H9 (cell line): ENCODE measurements around the gene HSD17B2. TPM values are rescaled to one million over a fixed set of nuclear protein-coding genes. Genes with fewer than 3 reads are reported as not detected.

Source experiments
- DNase-seq: peaks from one replicate; pipeline ENCODE4 v3.0.0-alpha.2; 2017
- H2AFZ ChIP-seq: one replicate; pipeline ENCODE4 v1.6.1; 2013; ENCODE audit warnings: mild to moderate bottlenecking, low read length, control low read depth, moderate library complexity
- H2AK5ac ChIP-seq: 2 replicates; pipeline ENCODE4 v1.6.1; 2013; ENCODE audit warnings: low read length, control low read depth, mixed read lengths; ENCODE audit not compliant: insufficient read length
- H2BK120ac ChIP-seq: one replicate; pipeline ENCODE4 v1.6.1; 2013; ENCODE audit warnings: low read depth, mild to moderate bottlenecking, low read length, control low read depth, inconsistent platforms; ENCODE audit not compliant: poor library complexity, severe bottlenecking
- H2BK12ac ChIP-seq: 2 replicates; pipeline ENCODE4 v1.6.1; 2013; ENCODE audit warnings: low read length, control low read depth, mixed read lengths, low read depth; ENCODE audit not compliant: insufficient read length
- H2BK15ac ChIP-seq: 2 replicates; pipeline ENCODE4 v1.6.1; 2013; ENCODE audit warnings: low read depth, low read length, control low read depth
- H2BK20ac ChIP-seq: one replicate; pipeline ENCODE4 v1.6.1; 2013; ENCODE audit warnings: low read depth, mild to moderate bottlenecking, low read length, control low read depth, inconsistent platforms; ENCODE audit not compliant: poor library complexity, severe bottlenecking
- H2BK5ac ChIP-seq: 2 replicates; pipeline ENCODE4 v1.6.1; 2013; ENCODE audit warnings: low read length, control low read depth, mixed read lengths; ENCODE audit not compliant: insufficient read length
- H3K14ac ChIP-seq: 2 replicates; pipeline ENCODE4 v1.6.1; 2013; ENCODE audit warnings: low read length, control low read depth; ENCODE audit not compliant: insufficient read depth
- H3K18ac ChIP-seq: 2 replicates; pipeline ENCODE4 v1.6.1; 2013; ENCODE audit warnings: low read depth, mild to moderate bottlenecking, mixed read lengths, low read length, control low read depth; ENCODE audit not compliant: insufficient read length
- H3K23ac ChIP-seq: 2 replicates; pipeline ENCODE4 v1.6.1; 2013; ENCODE audit warnings: low read length, control low read depth, mixed read lengths, low read depth; ENCODE audit not compliant: insufficient read length
- H3K23me2 ChIP-seq: 2 replicates; pipeline ENCODE4 v1.6.1; 2013; ENCODE audit warnings: low read depth, mild to moderate bottlenecking, mixed read lengths, low read length, control low read depth; ENCODE audit not compliant: insufficient read length, poor library complexity, severe bottlenecking
- H3K27ac ChIP-seq: 2 replicates; pipeline ENCODE4 v1.5.1; 2013; ENCODE audit warnings: low read length, control low read depth, mixed read lengths, low read depth; ENCODE audit not compliant: insufficient read length
- H3K27me3 ChIP-seq: 2 replicates; pipeline ENCODE4 v1.6.1; 2013; ENCODE audit warnings: low read length, control low read depth, inconsistent platforms; ENCODE audit not compliant: insufficient read depth
- H3K4ac ChIP-seq: 2 replicates; pipeline ENCODE4 v1.6.1; 2013; ENCODE audit warnings: low read depth, mild to moderate bottlenecking, control low read depth, inconsistent platforms, low read length, moderate library complexity
- H3K4me1 ChIP-seq: 2 replicates; pipeline ENCODE4 v1.6.1; 2013; ENCODE audit warnings: low read length, control low read depth, inconsistent platforms; ENCODE audit not compliant: insufficient read depth
- H3K4me2 ChIP-seq: 2 replicates; pipeline ENCODE4 v1.6.1; 2013; ENCODE audit warnings: low read length, control low read depth, mixed read lengths; ENCODE audit not compliant: insufficient read length, insufficient read depth
- H3K56ac ChIP-seq: 2 replicates; pipeline ENCODE4 v1.6.1; 2013; ENCODE audit warnings: low read depth, mild to moderate bottlenecking, mixed read lengths, low read length, control low read depth; ENCODE audit not compliant: insufficient read length
- H3K79me1 ChIP-seq: 2 replicates; pipeline ENCODE4 v1.6.1; 2013; ENCODE audit warnings: low read depth, mild to moderate bottlenecking, moderate library complexity, low read length, control low read depth, inconsistent platforms; ENCODE audit not compliant: insufficient read depth, poor library complexity, severe bottlenecking
- H3K79me2 ChIP-seq: 2 replicates; pipeline ENCODE4 v1.6.1; 2013; ENCODE audit warnings: low read length, control low read depth, inconsistent platforms; ENCODE audit not compliant: insufficient read depth
- H3K9ac ChIP-seq: 2 replicates; pipeline ENCODE4 v1.6.1; 2013; ENCODE audit warnings: low read length, control low read depth, mixed read lengths; ENCODE audit not compliant: insufficient read length; ENCODE audit errors: extremely low read depth
- H3K9me3 ChIP-seq: one replicate; pipeline ENCODE4 v1.6.1; 2013; ENCODE audit warnings: low read depth, low read length, inconsistent platforms; ENCODE audit not compliant: control insufficient read depth
- H3T11ph ChIP-seq: one replicate; pipeline ENCODE4 v1.6.1; 2013; ENCODE audit warnings: mild to moderate bottlenecking, low read length, control low read depth, inconsistent platforms
- H4K20me1 ChIP-seq: one replicate; pipeline ENCODE4 v1.6.1; 2013; ENCODE audit not compliant: control insufficient read depth, insufficient read length, insufficient read depth
- H4K5ac ChIP-seq: 2 replicates; pipeline ENCODE4 v1.6.1; 2013; ENCODE audit warnings: low read depth, mild to moderate bottlenecking, mixed read lengths, low read length, control low read depth; ENCODE audit not compliant: insufficient read length
- H4K8ac ChIP-seq: replicated peaks from 2 replicates; pipeline ENCODE4 v1.6.1; 2013; ENCODE audit warnings: low read length, control low read depth, mixed read lengths, low read depth; ENCODE audit not compliant: insufficient read length
- H4K91ac ChIP-seq: 2 replicates; pipeline ENCODE4 v1.6.1; 2013; ENCODE audit warnings: low read depth, mild to moderate bottlenecking, moderate library complexity, mixed read lengths, low read length, control low read depth; ENCODE audit not compliant: insufficient read length
- H3K27ac Mint-ChIP-seq, 3 experiments: 2 replicates in 2 of 3; 3 replicates in 1 of 3; pipeline ENCODE4 v1.8.0; 2020 to 2021; ENCODE audit warnings: mixed read lengths in 3 of 3, mild to moderate bottlenecking in 1 of 3, moderate library complexity in 1 of 3
- H3K27me3 Mint-ChIP-seq: 2 replicates; pipeline ENCODE4 v1.8.0; 2021; ENCODE audit warnings: low read depth, mild to moderate bottlenecking, moderate library complexity, mixed read lengths
- H3K36me3 Mint-ChIP-seq, 3 experiments: 2 replicates in 2 of 3; 3 replicates in 1 of 3; pipeline ENCODE4 v1.8.0; 2020 to 2021; ENCODE audit warnings: low read depth in 3 of 3, mixed read lengths in 3 of 3; ENCODE audit not compliant: insufficient read depth in 1 of 3
- H3K4me1 Mint-ChIP-seq, 2 experiments: 2 replicates each; pipeline ENCODE4 v1.8.0; 2020; ENCODE audit warnings: mixed read lengths in 2 of 2
- H3K4me3 Mint-ChIP-seq, 2 experiments: 2 replicates in 1 of 2; 3 replicates in 1 of 2; pipeline ENCODE4 v1.8.0; 2020 to 2021; ENCODE audit warnings: mild to moderate bottlenecking in 2 of 2, mixed read lengths in 2 of 2, moderate library complexity in 1 of 2
- H3K9me3 Mint-ChIP-seq, 2 experiments: 2 replicates in 1 of 2; 3 replicates in 1 of 2; pipeline ENCODE4 v1.8.0; 2020; ENCODE audit warnings: mild to moderate bottlenecking in 2 of 2, mixed read lengths in 2 of 2, moderate library complexity in 1 of 2
- CTCF ChIP-seq: fragments of 200-600 bp; sonication (generic); conservative IDR thresholded peaks from 3 replicates; pipeline ENCODE4 v1.8.0; 2021; ENCODE audit warnings: antibody characterized with exemption, mild to moderate bottlenecking
- WGBS: extraction: QIAGEN DNeasy Blood & Tissue Kit; methylation state at CpG from one replicate; pipeline ENCODE4 v1.1.7; 2013; ENCODE audit warnings: missing lambda C conversion rate, low lambda C conversion rate, mixed read lengths; ENCODE audit not compliant: insufficient read length; ENCODE audit errors: extremely low coverage; 5-methylcytosine and 5-hydroxymethylcytosine counted together
- total RNA-seq: library from RNA; stranded (reverse); gene quantifications from 2 replicates; pipeline ENCODE4 v1.2.1, GENCODE V29; 2021

HSD17B2 gene
- total RNA-seq, 1 experiment from 2014 or later, result not detected

GRCh38 chr16:82083710-82084353, 48.8 kb downstream of the HSD17B2 start:
- WGBS, result no CpG with 5 or more reads among the region's 6 CpGs
- no peak overlapping the region for H3K9ac ChIP-seq

More at GRCh38 chr16:82083710-82084353, 48.8 kb downstream of the HSD17B2 start:
- no peaks in the 10 kb centered on the region for H3K9me3 ChIP-seq
- H3K4ac ChIP-seq, result no peak overlapping the region
- H3K27me3 ChIP-seq, result no peaks in the 10 kb centered on the region
- no peak overlapping the region for H2BK120ac ChIP-seq
- no peaks in the 10 kb centered on the region for H4K20me1 ChIP-seq
- H4K91ac ChIP-seq, result no peak overlapping the region
- no peaks in the 10 kb centered on the region for H3K23me2 ChIP-seq
- H2AFZ ChIP-seq, result no peak overlapping the region
- H4K8ac ChIP-seq, result no peak overlapping the region
- no peak overlapping the region for H3K18ac ChIP-seq
- Mint-ChIP-seq H3K9me3 (peaks cover 10 to 14% of the 10 kb centered on the region in 2 experiments), H3K27ac (no peak overlapping the region), H3K4me3 (no peak overlapping the region), H3K27me3 (peaks cover 9% of the 10 kb centered on the region), H3K36me3 (peaks cover 0 to 14% (median 6%) of the 10 kb centered on the region in 3 experiments; a peak in 5 of 7 replicates), H3K4me1 (peaks cover 0 to 4% of the 10 kb centered on the region in 2 experiments; a peak in 1 of 4 replicates)
- H2BK20ac ChIP-seq, result no peak overlapping the region
- no peak overlapping the region for H3K14ac ChIP-seq
- H4K5ac ChIP-seq, result no peak overlapping the region
- H2BK5ac ChIP-seq, result no peak overlapping the region
- no peaks in the 10 kb centered on the region for H3K79me2 ChIP-seq
- no peak overlapping the region for H2BK12ac ChIP-seq
- H2AK5ac ChIP-seq, result no peak overlapping the region
- H3K4me1 ChIP-seq, result no peaks in the 10 kb centered on the region
- no peak for DNase-seq
- H3K4me2 ChIP-seq, result no peak overlapping the region
- H3T11ph ChIP-seq, result no peak overlapping the region
- no peak overlapping the region for H3K23ac ChIP-seq
- H3K79me1 ChIP-seq, result no peaks in the 10 kb centered on the region
- no peak for TF ChIP-seq CTCF
- H3K27ac ChIP-seq, result no peak overlapping the region
- H2BK15ac ChIP-seq, result no peak overlapping the region
- H3K56ac ChIP-seq, result no peak overlapping the region
